ENCODE results near the gene GPR75.

DNA sequence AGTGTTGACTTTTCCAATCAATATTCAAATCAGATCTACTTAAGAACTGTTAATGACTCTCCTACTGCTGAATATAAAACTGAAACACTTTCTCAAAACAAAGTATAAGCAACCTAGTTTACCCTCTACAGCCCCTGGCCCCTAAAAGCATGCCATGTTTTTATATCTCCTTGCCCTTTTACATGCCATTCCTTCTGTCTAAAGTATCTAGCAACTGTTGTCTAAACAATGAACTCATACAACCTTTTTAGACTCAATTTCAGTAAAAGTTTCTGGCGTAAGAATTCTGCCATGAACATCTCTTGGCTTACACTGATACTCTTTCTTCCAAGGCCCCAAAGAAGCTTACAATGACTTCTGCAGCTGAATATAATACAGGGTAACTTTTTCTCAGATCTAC lies 47.8 kb upstream of the GPR75 start:
- TF ChIP-seq POLR2A (IDR thresholded peaks at IDR 0.05) (no peak), CTCF (IDR thresholded peaks at IDR 0.05) (no peak)
